DMS53 treated with DMSO at 0.1 percent for 48 hours (cell line): ENCODE results near the gene TSKS.
"Not testable (repeated sequence)": the region's sequence is repeated elsewhere in the genome, so short reads cannot be mapped to it uniquely, and the experiment has no call there.

Experiments
- DNase-seq: peaks from one replicate; lab custom pipeline; 2025; ENCODE audit not compliant: unreplicated experiment; lab: John Stamatoyannopoulos, UW

The TSKS gene

GRCh38 chr19:49767381-49767780 lies 4.3 kb upstream of the TSKS start:
- no peak for DNase-seq

GRCh38 chr19:49766930-49767299 lies 3.8 kb upstream of the TSKS start, which contains the start of gene AP2A1:
AP2A1 (plus strand) TSS chr19:49767001; CDS start chr19:49767134, 133 bp downstream.
- no peak for DNase-seq

- DNase-seq = peak; percentile 99
These were observed 3.2 kb upstream of the TSKS start for GRCh38 chr19:49766007-49766929.

- DNase-seq = no peak
These were observed 1.2 kb upstream of the TSKS start for GRCh38 chr19:49764341-49764740.

GRCh38 chr19:49761625-49762311 lies 1.3 kb downstream of the TSKS start:
- DNase-seq = no peak

GRCh38 chr19:49761249-49761624 lies 1.9 kb downstream of the TSKS start:
- no peak for DNase-seq

- DNase-seq = no peak
These were observed 4.8 kb downstream of the TSKS start for GRCh38 chr19:49758292-49758691.

- DNase-seq = no peak
These were observed 7.2 kb downstream of the TSKS start for GRCh38 chr19:49755956-49756355.

GRCh38 chr19:49752701-49753100 lies 10.4 kb downstream of the TSKS start:
- no peak for DNase-seq

GRCh38 chr19:49749771-49750170 lies 13.3 kb downstream of the TSKS start:
- DNase-seq = no peak

GRCh38 chr19:49749055-49749716 lies 13.9 kb downstream of the TSKS start:
- no peak for DNase-seq

- no peak for DNase-seq
These were observed 16.7 kb downstream of the TSKS start for GRCh38 chr19:49746206-49746958.

GRCh38 chr19:49744946-49745381 lies 18.1 kb downstream of the TSKS start:
- DNase-seq = no peak

GRCh38 chr19:49741210-49741844 lies 21.8 kb downstream of the TSKS start:
- no peak for DNase-seq

GRCh38 chr19:49739933-49740332 lies 23.2 kb downstream of the TSKS start:
- DNase-seq = no peak

- DNase-seq = no peak
These were observed 24.0 kb downstream of the TSKS start for GRCh38 chr19:49739098-49739497.

- DNase-seq = no peak
These were observed 24.8 kb downstream of the TSKS start for GRCh38 chr19:49738268-49738667.

GRCh38 chr19:49730166-49730565 lies 32.9 kb downstream of the TSKS start:
- DNase-seq = no peak

GRCh38 chr19:49727217-49728030 lies 35.7 kb downstream of the TSKS start:
- DNase-seq = no peak

GRCh38 chr19:49719420-49719819 lies 43.7 kb downstream of the TSKS start:
- not testable (repeated sequence) for DNase-seq
